ENCODE measurements around the gene MED1.

Gene MED1

GRCh38 chr17:39359994-39360393 is 91.1 kb downstream of the MED1 start:
- DNase-seq: no peak

DNA sequence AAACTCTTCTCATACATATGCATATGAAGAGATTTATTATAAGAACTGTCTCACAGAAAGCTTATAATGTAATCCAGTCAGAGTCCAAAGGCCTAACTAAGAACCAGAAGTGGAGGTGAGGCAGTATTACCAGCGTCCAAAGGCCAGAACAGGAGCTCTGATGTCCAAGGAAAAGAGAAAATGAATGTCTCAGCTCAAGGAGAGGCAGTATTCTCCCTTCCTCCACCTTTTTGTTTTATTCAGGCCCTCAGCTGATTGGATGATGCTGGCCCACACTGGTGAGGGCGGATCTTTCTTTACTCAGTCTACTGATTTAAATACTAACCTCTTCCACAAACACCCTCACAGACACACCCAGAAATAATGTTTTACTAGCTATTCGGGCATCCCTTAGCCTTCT is 93.1 kb downstream of the MED1 start:
- no peak for DNase-seq

- no peak for DNase-seq
Measured at GRCh38 chr17:39357488-39357887, 93.6 kb downstream of the MED1 start.
